Loucy (cell line): ENCODE measurements around the gene DNAH14.

ENCODE experiments used
- H2AFZ ChIP-seq: fragments of 200-600 bp; sonication (generic); 2 replicates; pipeline ENCODE4 v1.6.0; 2016; ENCODE audit warnings: antibody characterized with exemption, mild to moderate bottlenecking, low read length, moderate library complexity
- H3F3A ChIP-seq: fragments of 200-600 bp; 2 replicates; pipeline ENCODE4 v1.6.0; 2016; ENCODE audit warnings: antibody characterized with exemption, low read depth, mild to moderate bottlenecking
- H3K27me3 ChIP-seq: fragments of 200-600 bp; sonication (generic); 2 replicates; pipeline ENCODE4 v1.6.1; 2014; ENCODE audit warnings: low read length, mild to moderate bottlenecking; ENCODE audit not compliant: insufficient read depth, poor library complexity, severe bottlenecking
- H3K36me3 ChIP-seq: fragments of 200-600 bp; sonication (generic); 2 replicates; pipeline ENCODE4 v1.6.1; 2016; ENCODE audit warnings: low read length; ENCODE audit not compliant: insufficient read depth
- H3K4me1 ChIP-seq: fragments of 200-600 bp; sonication (generic); 2 replicates; pipeline ENCODE4 v1.5.1; 2014; ENCODE audit warnings: low read length, mild to moderate bottlenecking; ENCODE audit not compliant: insufficient read depth, poor library complexity, severe bottlenecking
- H3K4me2 ChIP-seq: fragments of 200-600 bp; sonication (generic); 2 replicates; pipeline ENCODE4 v1.6.0; 2014; ENCODE audit warnings: antibody characterized with exemption, low read length, low read depth, mild to moderate bottlenecking; ENCODE audit not compliant: poor library complexity, severe bottlenecking
- H3K4me3 ChIP-seq: fragments of 200-600 bp; sonication (generic); 2 replicates; pipeline ENCODE4 v1.5.1; 2014; ENCODE audit warnings: low read length, mild to moderate bottlenecking, mixed read lengths; ENCODE audit not compliant: poor library complexity, severe bottlenecking
- H3K79me2 ChIP-seq: fragments of 200-600 bp; sonication (generic); 2 replicates; pipeline ENCODE4 v1.6.1; 2014; ENCODE audit warnings: low read length; ENCODE audit not compliant: insufficient read depth
- H3K9ac ChIP-seq: fragments of 200-600 bp; sonication (generic); 2 replicates; pipeline ENCODE4 v1.6.0; 2014; ENCODE audit warnings: mild to moderate bottlenecking, low read depth, low read length, moderate library complexity; ENCODE audit not compliant: poor library complexity, severe bottlenecking
- H3K9me2 ChIP-seq: fragments of 200-600 bp; sonication (generic); replicated peaks from 2 replicates; pipeline ENCODE4 v1.6.1; 2016; ENCODE audit warnings: low read depth, low read length, mixed read lengths
- H3K9me3 ChIP-seq: fragments of 200-600 bp; sonication (generic); 2 replicates; pipeline ENCODE4 v1.6.1; 2014; ENCODE audit warnings: mild to moderate bottlenecking, antibody characterized with exemption, low read length, low read depth; ENCODE audit not compliant: insufficient read depth
- H4K20me1 ChIP-seq: fragments of 200-600 bp; sonication (generic); 2 replicates; pipeline ENCODE4 v1.6.0; 2014; ENCODE audit warnings: antibody characterized with exemption, low read length, mild to moderate bottlenecking; ENCODE audit not compliant: insufficient read depth, poor library complexity, severe bottlenecking
- CTCF ChIP-seq: fragments of 200-600 bp; sonication (generic); conservative IDR thresholded peaks from 2 replicates; pipeline ENCODE4 v1.5.1; 2014; ENCODE audit warnings: mild to moderate bottlenecking, antibody characterized with exemption, low read length
- EZH2phosphoT487 ChIP-seq: fragments of 200-600 bp; IDR thresholded peaks from 2 replicates; pipeline ENCODE4 v1.6.1; 2018; ENCODE audit warnings: antibody characterized with exemption, mild to moderate bottlenecking, moderate library complexity, borderline replicate concordance

DNAH14 gene

GRCh38 chr1:225415307-225415706, 485.8 kb downstream of the DNAH14 start:
- H2AFZ ChIP-seq, result no peak overlapping the region
- no peaks in the 10 kb centered on the region for H3K9me2 ChIP-seq
- no peak overlapping the region for H3K9ac ChIP-seq
- peaks cover 3% of the 10 kb centered on the region; the same call in 1 of the 2 replicates for H3F3A ChIP-seq
- no peaks in the 10 kb centered on the region for H3K9me3 ChIP-seq
- no peaks in the 10 kb centered on the region for H3K27me3 ChIP-seq
- peaks cover 18% of the 10 kb centered on the region for H3K4me1 ChIP-seq
- H3K79me2 ChIP-seq, result peaks cover 86% of the 10 kb centered on the region
- H3K4me2 ChIP-seq, result no peak overlapping the region
- H4K20me1 ChIP-seq, result peaks cover 69% of the 10 kb centered on the region
- TF ChIP-seq EZH2phosphoT487 (no peak), CTCF (no peak)
- H3K36me3 ChIP-seq, result peaks cover 99% of the 10 kb centered on the region
- H3K4me3 ChIP-seq, result no peak overlapping the region

GRCh38 chr1:225415967-225416745, 486.7 kb downstream of the DNAH14 start:
- H3K79me2 ChIP-seq, result peaks cover 89% of the 10 kb centered on the region

GRCh38 chr1:225418059-225418458, 488.6 kb downstream of the DNAH14 start:
- H3K9me3 ChIP-seq, result no peaks in the 10 kb centered on the region
- no peak for TF ChIP-seq CTCF
- no peak for TF ChIP-seq EZH2phosphoT487
- H3K4me3 ChIP-seq, result no peak overlapping the region
- peak overlapping the region; percentile 8 for H3K4me2 ChIP-seq
- no peak overlapping the region for H2AFZ ChIP-seq
- H3F3A ChIP-seq, result peaks cover 3% of the 10 kb centered on the region; the same call in 1 of the 2 replicates
- H3K4me1 ChIP-seq, result peaks cover 38% of the 10 kb centered on the region
- peaks cover 100% of the 10 kb centered on the region for H3K79me2 ChIP-seq
- no peaks in the 10 kb centered on the region for H3K27me3 ChIP-seq
- no peaks in the 10 kb centered on the region for H3K9me2 ChIP-seq
- H4K20me1 ChIP-seq, result peaks cover 89% of the 10 kb centered on the region
- H3K9ac ChIP-seq, result no peak overlapping the region
- H3K36me3 ChIP-seq, result peaks cover 93% of the 10 kb centered on the region

More at GRCh38 chr1:225415967-225416745, 486.7 kb downstream of the DNAH14 start:
- peaks cover 97% of the 10 kb centered on the region for H3K36me3 ChIP-seq
- no peaks in the 10 kb centered on the region for H3K9me3 ChIP-seq
- no peaks in the 10 kb centered on the region for H3K9me2 ChIP-seq
- no peak overlapping the region for H3K4me2 ChIP-seq
- TF ChIP-seq CTCF (no peak), EZH2phosphoT487 (no peak)
- peaks cover 3% of the 10 kb centered on the region; the same call in 1 of the 2 replicates for H3F3A ChIP-seq
- H3K9ac ChIP-seq, result no peak overlapping the region
- peaks cover 74% of the 10 kb centered on the region for H4K20me1 ChIP-seq
- H3K4me1 ChIP-seq, result peaks cover 22% of the 10 kb centered on the region
- H3K4me3 ChIP-seq, result no peak overlapping the region
- no peaks in the 10 kb centered on the region for H3K27me3 ChIP-seq
- H2AFZ ChIP-seq, result no peak overlapping the region
